LNCaP clone FGC (cell line): Measurements from ENCODE around the gene PLSCR3.
"Not testable (repeated sequence)": the region's sequence is repeated elsewhere in the genome, so short reads cannot be mapped to it uniquely, and the experiment has no call there.

ENCODE experiments used
- DNase-seq: peaks from one replicate; pipeline ENCODE4 v3.0.0-alpha.2; 2011; ENCODE audit warnings: low read depth
- H3K4me3 ChIP-seq: 2 replicates; pipeline ENCODE4 v1.5.1; 2011; ENCODE audit warnings: mild to moderate bottlenecking, low read depth, low read length, control low read depth
- TF ChIP-seq, protein P1 (sequence below): IDR thresholded peaks from 2 replicates; pipeline ENCODE4 v1.5.1; 2012; ENCODE audit warnings: mild to moderate bottlenecking; ENCODE audit not compliant: control insufficient read depth, insufficient read depth; ENCODE audit errors: extremely low read depth

The PLSCR3 gene

DNA sequence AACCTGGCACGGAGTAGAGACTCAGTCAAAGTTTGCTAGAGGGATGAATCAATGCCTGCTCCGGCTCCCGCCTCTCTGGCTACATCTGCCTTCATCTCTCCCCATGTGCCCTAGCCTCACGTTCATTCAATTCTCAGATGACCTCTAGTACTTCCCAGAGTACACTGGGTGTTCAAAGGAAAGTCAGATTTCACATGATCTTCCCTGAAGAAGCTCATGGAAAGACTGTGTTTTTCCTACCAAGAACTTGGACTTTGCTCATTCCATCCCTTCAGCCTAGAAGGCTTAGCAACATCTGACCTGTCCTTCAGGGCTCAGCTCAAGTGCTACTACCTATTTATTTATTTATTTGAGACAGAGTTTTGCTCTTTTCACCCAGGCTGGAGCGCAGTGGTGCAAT is 24.5 kb downstream of the PLSCR3 start:
- no peak overlapping the region for H3K4me3 ChIP-seq
- DNase-seq: no peak
- TF ChIP-seq, protein P1, sequence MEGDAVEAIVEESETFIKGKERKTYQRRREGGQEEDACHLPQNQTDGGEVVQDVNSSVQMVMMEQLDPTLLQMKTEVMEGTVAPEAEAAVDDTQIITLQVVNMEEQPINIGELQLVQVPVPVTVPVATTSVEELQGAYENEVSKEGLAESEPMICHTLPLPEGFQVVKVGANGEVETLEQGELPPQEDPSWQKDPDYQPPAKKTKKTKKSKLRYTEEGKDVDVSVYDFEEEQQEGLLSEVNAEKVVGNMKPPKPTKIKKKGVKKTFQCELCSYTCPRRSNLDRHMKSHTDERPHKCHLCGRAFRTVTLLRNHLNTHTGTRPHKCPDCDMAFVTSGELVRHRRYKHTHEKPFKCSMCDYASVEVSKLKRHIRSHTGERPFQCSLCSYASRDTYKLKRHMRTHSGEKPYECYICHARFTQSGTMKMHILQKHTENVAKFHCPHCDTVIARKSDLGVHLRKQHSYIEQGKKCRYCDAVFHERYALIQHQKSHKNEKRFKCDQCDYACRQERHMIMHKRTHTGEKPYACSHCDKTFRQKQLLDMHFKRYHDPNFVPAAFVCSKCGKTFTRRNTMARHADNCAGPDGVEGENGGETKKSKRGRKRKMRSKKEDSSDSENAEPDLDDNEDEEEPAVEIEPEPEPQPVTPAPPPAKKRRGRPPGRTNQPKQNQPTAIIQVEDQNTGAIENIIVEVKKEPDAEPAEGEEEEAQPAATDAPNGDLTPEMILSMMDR: no peak

DNA sequence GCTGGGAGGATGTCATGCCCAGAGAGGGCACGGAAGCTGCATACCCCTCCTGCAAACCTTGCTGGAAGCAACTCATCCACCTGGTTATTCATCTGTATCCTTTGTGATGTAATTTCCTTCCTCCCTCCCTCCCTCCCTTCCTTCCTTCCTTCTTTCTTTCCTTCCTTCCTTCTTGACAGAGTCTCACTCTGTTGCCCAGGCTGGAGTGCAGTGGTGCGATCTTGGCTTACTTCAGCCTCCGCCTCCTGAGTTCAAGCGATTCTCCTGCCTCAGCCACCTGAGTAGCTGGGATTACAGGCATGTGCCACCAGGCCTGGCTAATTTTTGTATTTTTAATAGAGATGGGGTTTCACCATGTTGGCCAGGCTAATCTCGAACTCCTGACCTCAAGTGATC is 25.7 kb downstream of the PLSCR3 start:
- DNase-seq, H3K4me3 ChIP-seq: not testable (repeated sequence)

DNA sequence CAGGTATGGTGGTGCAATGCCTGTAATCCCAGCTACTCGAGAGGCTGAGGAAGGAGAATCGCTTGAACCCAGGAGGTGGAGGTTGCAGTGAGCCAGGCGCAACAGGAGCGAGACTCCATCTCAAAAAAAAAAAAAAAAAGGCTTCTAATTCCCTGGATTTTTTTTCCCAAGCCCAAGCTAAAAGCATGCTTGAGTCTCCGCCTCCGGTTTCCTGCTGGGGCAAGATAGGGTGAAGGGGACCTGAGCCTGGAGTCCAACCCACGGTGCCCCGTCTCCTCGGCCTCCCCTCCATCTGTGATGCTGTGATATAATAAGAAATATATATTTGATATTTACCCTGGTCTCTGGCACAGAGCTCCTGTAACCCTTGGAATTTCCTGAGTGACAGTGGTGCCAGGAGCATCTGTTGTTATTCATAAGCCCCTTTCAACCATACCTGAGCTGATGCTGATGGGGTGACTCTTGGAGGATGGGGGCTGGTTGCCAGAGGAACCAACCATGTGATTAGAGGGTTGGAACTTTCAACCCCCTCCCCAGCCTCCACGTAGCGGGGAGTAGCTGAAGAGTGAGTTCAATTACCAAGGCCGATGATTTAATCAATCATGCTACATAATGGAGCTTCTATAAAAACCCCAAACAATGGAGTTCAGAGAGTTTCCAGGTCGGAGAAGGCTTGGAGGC is 26.3 kb downstream of the PLSCR3 start:
- TF ChIP-seq, protein P1: no peak
- no peak overlapping the region for H3K4me3 ChIP-seq
- no peak for DNase-seq

DNA sequence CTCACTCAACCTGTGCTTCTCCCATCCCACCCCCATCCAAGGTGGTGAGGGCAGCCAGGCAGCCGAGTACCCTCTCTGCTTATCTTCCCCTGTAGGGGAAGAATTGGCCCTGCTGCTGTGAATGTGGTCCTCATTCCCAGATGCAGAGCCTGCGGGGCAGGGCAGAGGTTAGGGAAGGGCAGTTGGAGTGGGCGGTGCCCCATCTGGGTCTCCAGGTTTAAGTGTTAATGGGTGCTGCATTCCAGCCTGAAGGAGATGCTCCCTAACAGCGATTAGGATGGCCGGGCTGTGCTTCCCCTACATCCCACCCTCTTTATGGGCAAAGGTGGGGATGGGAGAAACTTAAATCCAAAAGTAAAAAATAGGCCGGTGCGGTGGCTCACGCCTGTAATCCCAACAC is 27.2 kb downstream of the PLSCR3 start:
- TF ChIP-seq, protein P1: no peak
- DNase-seq: no peak

DNA sequence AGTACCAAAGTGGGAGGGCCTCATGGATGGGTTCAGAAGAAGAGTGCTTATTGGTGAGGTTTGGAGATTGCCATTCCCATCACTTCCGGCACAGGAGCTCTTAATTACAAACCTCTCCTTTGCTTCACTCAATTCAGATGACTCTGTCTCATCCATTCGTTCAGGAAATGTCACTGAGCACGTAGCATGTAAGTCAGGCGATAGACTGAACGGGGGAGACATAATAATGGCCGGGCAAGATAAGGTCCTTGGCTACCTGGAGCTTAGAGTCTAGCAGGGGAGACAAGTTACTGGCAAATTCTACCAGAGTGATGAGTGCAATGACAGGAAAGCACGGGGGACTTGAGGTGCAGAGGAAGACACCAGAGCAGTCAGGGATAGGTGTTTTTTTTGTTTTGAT is 28.4 kb downstream of the PLSCR3 start:
- DNase-seq: not testable (repeated sequence)

More for the DNA sequence above, 27.2 kb downstream of the PLSCR3 start:
- H3K4me3 ChIP-seq: no peak overlapping the region

DNA sequence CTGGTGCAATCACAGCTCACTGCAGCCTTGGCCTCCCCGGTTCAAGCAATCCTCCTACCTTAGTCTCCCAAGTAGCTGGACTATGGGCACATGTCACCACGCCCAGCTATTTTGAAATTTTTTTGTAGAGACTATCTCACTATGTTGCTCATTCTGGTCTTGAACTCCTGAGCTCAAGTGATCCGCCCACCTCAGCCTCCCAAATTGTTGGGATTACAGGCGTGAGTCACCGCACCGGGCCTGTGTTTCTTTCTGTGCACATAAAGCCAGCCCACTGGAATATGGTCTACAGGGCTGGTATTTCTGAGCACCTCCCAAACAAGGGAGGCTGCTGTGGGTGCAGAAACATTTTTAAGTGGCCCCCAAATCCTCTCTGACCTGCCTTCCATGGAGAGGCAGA is 31.0 kb downstream of the PLSCR3 start:
- TF ChIP-seq, protein P1: no peak
- DNase-seq: no peak
- no peak overlapping the region for H3K4me3 ChIP-seq

More for the DNA sequence above, 28.4 kb downstream of the PLSCR3 start:
- not testable (repeated sequence) for H3K4me3 ChIP-seq

DNA sequence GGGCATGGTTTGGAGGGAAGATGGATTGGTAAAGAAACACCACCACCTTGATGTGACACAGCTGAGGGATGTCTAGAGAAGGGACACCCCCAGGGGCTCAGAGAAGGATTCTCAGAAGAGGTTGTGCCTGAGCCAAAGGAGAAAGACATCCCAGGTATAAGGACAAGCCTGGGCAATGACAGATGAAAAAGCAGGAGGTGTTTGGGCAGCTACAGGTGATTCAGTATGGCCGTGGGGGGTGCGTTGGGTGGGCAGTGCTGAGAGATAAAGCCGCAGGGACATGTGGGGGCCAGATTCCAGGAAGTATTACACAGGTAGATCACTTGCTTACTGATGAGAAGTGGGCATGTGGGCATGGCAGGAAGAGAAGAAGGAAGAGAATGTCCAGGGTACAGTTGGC is 32.4 kb downstream of the PLSCR3 start:
- TF ChIP-seq, protein P1: no peak
- no peak overlapping the region for H3K4me3 ChIP-seq
- DNase-seq: no peak

DNA sequence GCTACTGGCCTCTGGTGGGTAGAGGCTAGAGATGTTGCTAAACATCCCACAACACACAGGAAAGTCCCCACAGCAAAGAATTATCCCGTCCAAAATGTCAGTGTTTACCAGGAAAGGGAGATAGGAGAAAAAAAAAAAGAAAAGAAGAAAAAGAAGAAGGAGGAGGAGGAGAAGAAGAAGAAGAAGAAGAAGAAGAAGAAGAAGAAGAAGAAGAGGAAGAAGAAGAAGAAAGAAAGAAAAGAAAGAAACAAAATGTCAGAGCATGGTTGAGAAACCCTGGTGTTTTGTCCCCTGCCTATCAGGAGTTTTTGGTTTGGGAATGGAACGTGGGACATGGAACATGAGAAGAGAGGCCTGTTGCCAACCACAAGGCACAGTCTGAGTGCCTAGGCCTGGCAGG is 36.9 kb downstream of the PLSCR3 start:
- DNase-seq: no peak
- no peak overlapping the region for H3K4me3 ChIP-seq
- TF ChIP-seq, protein P1: no peak
